ENCODE data around the gene SH3BP4.

The SH3BP4 gene

GRCh38 chr2:234966340-234966739, 14.5 kb downstream of the SH3BP4 start:
- no peak overlapping the region for H3K4me3 ChIP-seq (ENCODE audit: insufficient read depth, low read depth, low read length)
- H3K4me1 ChIP-seq (ENCODE audit: control insufficient read depth, insufficient read depth, low read length): peaks cover 23% of the 10 kb centered on the region
- H3K27me3 ChIP-seq (ENCODE audit: control insufficient read depth, insufficient read depth, low read length, poor library complexity, severe bottlenecking): no peaks in the 10 kb centered on the region
- no peak overlapping the region for H3K27ac ChIP-seq (ENCODE audit: insufficient read depth, low read depth, low read length, poor library complexity, severe bottlenecking)
- 90 to 97% methylated on average over 6 of the region's 6 CpGs for WGBS, 2 experiments
- no peaks in the 10 kb centered on the region for H3K9me3 ChIP-seq (ENCODE audit: control insufficient read depth, low read length)
- H3K36me3 ChIP-seq (ENCODE audit: control insufficient read depth, insufficient read depth, low read length): no peaks in the 10 kb centered on the region

GRCh38 chr2:234967201-234967869, 15.5 kb downstream of the SH3BP4 start:
- Histone ChIP-seq H3K36me3 (ENCODE audit: control insufficient read depth, insufficient read depth, low read length) (no peaks in the 10 kb centered on the region), H3K4me1 (ENCODE audit: control insufficient read depth, insufficient read depth, low read length) (peaks cover 25% of the 10 kb centered on the region), H3K27ac (ENCODE audit: insufficient read depth, low read depth, low read length, poor library complexity, severe bottlenecking) (no peak overlapping the region), H3K27me3 (ENCODE audit: control insufficient read depth, insufficient read depth, low read length, poor library complexity, severe bottlenecking) (no peaks in the 10 kb centered on the region), H3K9me3 (ENCODE audit: control insufficient read depth, low read length) (no peaks in the 10 kb centered on the region), H3K4me3 (ENCODE audit: insufficient read depth, low read depth, low read length) (no peak overlapping the region)
- WGBS, 2 experiments: 91 to 96% methylated on average over 14 of the region's 14 CpGs

- peaks cover 28% of the 10 kb centered on the region for H3K4me1 ChIP-seq (ENCODE audit: control insufficient read depth, insufficient read depth, low read length)
- H3K27me3 ChIP-seq (ENCODE audit: control insufficient read depth, insufficient read depth, low read length, poor library complexity, severe bottlenecking): no peaks in the 10 kb centered on the region
- H3K4me3 ChIP-seq (ENCODE audit: insufficient read depth, low read depth, low read length): no peak overlapping the region
- H3K27ac ChIP-seq (ENCODE audit: insufficient read depth, low read depth, low read length, poor library complexity, severe bottlenecking): no peak overlapping the region
- no peaks in the 10 kb centered on the region for H3K9me3 ChIP-seq (ENCODE audit: control insufficient read depth, low read length)
- WGBS, 2 experiments: 94% methylated on average over 5 of the region's 5 CpGs
- H3K36me3 ChIP-seq (ENCODE audit: control insufficient read depth, insufficient read depth, low read length): no peaks in the 10 kb centered on the region
Observed at GRCh38 chr2:234967870-234968208, 16.0 kb downstream of the SH3BP4 start.

GRCh38 chr2:234968631-234969305, 17.0 kb downstream of the SH3BP4 start:
- Histone ChIP-seq H3K4me3 (ENCODE audit: insufficient read depth, low read depth, low read length) (no peak overlapping the region), H3K27ac (ENCODE audit: insufficient read depth, low read depth, low read length, poor library complexity, severe bottlenecking) (no peak overlapping the region), H3K9me3 (ENCODE audit: control insufficient read depth, low read length) (no peaks in the 10 kb centered on the region), H3K36me3 (ENCODE audit: control insufficient read depth, insufficient read depth, low read length) (no peaks in the 10 kb centered on the region), H3K27me3 (ENCODE audit: control insufficient read depth, insufficient read depth, low read length, poor library complexity, severe bottlenecking) (no peaks in the 10 kb centered on the region), H3K4me1 (ENCODE audit: control insufficient read depth, insufficient read depth, low read length) (peaks cover 21% of the 10 kb centered on the region)
- 60 to 64% methylated on average over 14 of the region's 14 CpGs for WGBS, 2 experiments

GRCh38 chr2:234969306-234970098, 17.7 kb downstream of the SH3BP4 start:
- H3K4me3 ChIP-seq (ENCODE audit: insufficient read depth, low read depth, low read length): no peak overlapping the region
- no peaks in the 10 kb centered on the region for H3K9me3 ChIP-seq (ENCODE audit: control insufficient read depth, low read length)
- 70% methylated on average over 17 of the region's 17 CpGs for WGBS, 2 experiments
- H3K36me3 ChIP-seq (ENCODE audit: control insufficient read depth, insufficient read depth, low read length): no peaks in the 10 kb centered on the region
- H3K27me3 ChIP-seq (ENCODE audit: control insufficient read depth, insufficient read depth, low read length, poor library complexity, severe bottlenecking): no peaks in the 10 kb centered on the region
- peaks cover 17% of the 10 kb centered on the region for H3K4me1 ChIP-seq (ENCODE audit: control insufficient read depth, insufficient read depth, low read length)
- no peak overlapping the region for H3K27ac ChIP-seq (ENCODE audit: insufficient read depth, low read depth, low read length, poor library complexity, severe bottlenecking)

- WGBS, 2 experiments: 90 to 91% methylated on average over 7 of the region's 7 CpGs
- H3K9me3 ChIP-seq (ENCODE audit: control insufficient read depth, low read length): no peaks in the 10 kb centered on the region
- H3K36me3 ChIP-seq (ENCODE audit: control insufficient read depth, insufficient read depth, low read length): no peaks in the 10 kb centered on the region
- H3K27me3 ChIP-seq (ENCODE audit: control insufficient read depth, insufficient read depth, low read length, poor library complexity, severe bottlenecking): no peaks in the 10 kb centered on the region
- no peak overlapping the region for H3K27ac ChIP-seq (ENCODE audit: insufficient read depth, low read depth, low read length, poor library complexity, severe bottlenecking)
- H3K4me1 ChIP-seq (ENCODE audit: control insufficient read depth, insufficient read depth, low read length): peaks cover 23% of the 10 kb centered on the region
- H3K4me3 ChIP-seq (ENCODE audit: insufficient read depth, low read depth, low read length): no peak overlapping the region
Observed at GRCh38 chr2:234970099-234970440, 18.3 kb downstream of the SH3BP4 start.

- Histone ChIP-seq H3K4me3 (ENCODE audit: insufficient read depth, low read depth, low read length) (no peak overlapping the region), H3K27me3 (ENCODE audit: control insufficient read depth, insufficient read depth, low read length, poor library complexity, severe bottlenecking) (no peaks in the 10 kb centered on the region), H3K9me3 (ENCODE audit: control insufficient read depth, low read length) (no peaks in the 10 kb centered on the region), H3K4me1 (ENCODE audit: control insufficient read depth, insufficient read depth, low read length) (peaks cover 26% of the 10 kb centered on the region), H3K36me3 (ENCODE audit: control insufficient read depth, insufficient read depth, low read length) (no peaks in the 10 kb centered on the region), H3K27ac (ENCODE audit: insufficient read depth, low read depth, low read length, poor library complexity, severe bottlenecking) (no peak overlapping the region)
- 95% methylated on average over 13 of the region's 13 CpGs for WGBS, 2 experiments
Observed at GRCh38 chr2:234970477-234970882, 18.7 kb downstream of the SH3BP4 start.

GRCh38 chr2:234971496-234971895, 19.7 kb downstream of the SH3BP4 start:
- Histone ChIP-seq H3K9me3 (ENCODE audit: control insufficient read depth, low read length) (no peaks in the 10 kb centered on the region), H3K27ac (ENCODE audit: insufficient read depth, low read depth, low read length, poor library complexity, severe bottlenecking) (no peak overlapping the region), H3K36me3 (ENCODE audit: control insufficient read depth, insufficient read depth, low read length) (no peaks in the 10 kb centered on the region), H3K4me1 (ENCODE audit: control insufficient read depth, insufficient read depth, low read length) (peaks cover 26% of the 10 kb centered on the region), H3K4me3 (ENCODE audit: insufficient read depth, low read depth, low read length) (no peak overlapping the region), H3K27me3 (ENCODE audit: control insufficient read depth, insufficient read depth, low read length, poor library complexity, severe bottlenecking) (no peaks in the 10 kb centered on the region)
- WGBS, 2 experiments: 90 to 95% methylated on average over 7 of the region's 7 CpGs

- Histone ChIP-seq H3K4me1 (ENCODE audit: control insufficient read depth, insufficient read depth, low read length) (peaks cover 26% of the 10 kb centered on the region), H3K36me3 (ENCODE audit: control insufficient read depth, insufficient read depth, low read length) (no peaks in the 10 kb centered on the region), H3K4me3 (ENCODE audit: insufficient read depth, low read depth, low read length) (no peak overlapping the region), H3K27ac (ENCODE audit: insufficient read depth, low read depth, low read length, poor library complexity, severe bottlenecking) (no peak overlapping the region), H3K9me3 (ENCODE audit: control insufficient read depth, low read length) (no peaks in the 10 kb centered on the region), H3K27me3 (ENCODE audit: control insufficient read depth, insufficient read depth, low read length, poor library complexity, severe bottlenecking) (no peaks in the 10 kb centered on the region)
- 90 to 92% methylated on average over 8 of the region's 8 CpGs for WGBS, 2 experiments
Observed at GRCh38 chr2:234973008-234973407, 21.2 kb downstream of the SH3BP4 start.

All from ectodermal cell (in vitro differentiated cells).